ENCODE measurements around the gene AZIN2.

AZIN2 gene

DNA sequence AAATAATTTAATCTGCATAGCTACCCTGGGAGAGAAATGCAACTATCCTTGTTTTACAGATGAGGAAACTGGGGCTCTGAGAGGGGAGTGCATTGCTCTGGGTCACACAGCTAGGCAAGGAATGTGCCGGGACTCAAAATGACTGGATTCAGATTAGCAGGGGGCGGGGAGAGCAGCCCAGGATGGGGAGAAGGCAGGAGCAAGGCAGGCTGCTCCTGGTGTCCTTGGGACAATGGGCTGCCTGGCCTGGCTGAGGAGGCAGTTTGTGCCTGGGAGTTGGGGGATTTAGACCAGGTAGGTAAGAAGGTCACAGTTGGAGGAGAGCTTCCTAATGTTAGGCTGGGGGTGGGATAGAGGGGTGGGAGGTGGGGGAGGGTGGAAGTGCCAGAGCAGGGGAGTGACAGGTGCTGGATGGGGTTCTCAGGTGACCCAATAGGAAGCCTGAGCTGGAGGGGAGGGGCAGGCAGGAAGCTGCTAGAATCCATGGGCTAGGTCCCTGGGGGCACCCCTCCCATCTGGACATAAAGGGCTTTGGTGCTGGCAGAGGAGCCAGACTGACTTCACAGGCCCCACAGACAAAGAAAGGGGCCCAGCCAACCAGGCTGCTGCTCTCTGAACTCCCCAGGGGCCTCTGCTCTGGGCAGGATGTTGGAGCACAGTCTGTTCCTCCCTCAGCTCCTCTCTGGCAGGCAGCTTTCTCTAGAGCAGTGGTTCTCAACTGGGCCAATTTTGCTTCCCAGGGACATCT, 71.9 kb downstream of the AZIN2 start:
- peak; percentile 51 for DNase-seq (ENCODE audit: low read depth)

DNA sequence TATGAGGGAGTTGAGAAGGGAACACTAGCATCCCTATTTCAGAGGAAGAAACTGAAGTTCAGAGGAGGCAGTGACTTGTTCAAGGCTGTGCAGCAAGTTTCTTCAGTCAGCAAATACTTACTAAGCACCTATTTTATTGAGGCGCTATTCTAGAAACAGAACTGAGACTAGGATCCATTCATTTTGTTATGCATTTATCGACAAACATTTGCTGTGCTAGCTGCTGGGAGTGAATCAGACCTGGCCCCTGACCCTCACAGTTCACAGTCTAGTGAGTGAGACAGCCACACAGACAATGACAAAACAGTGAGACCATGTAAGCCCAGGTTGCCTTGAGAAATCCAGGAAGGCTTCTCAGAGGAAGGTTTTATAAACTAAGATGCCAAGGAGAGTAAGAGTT, 72.7 kb downstream of the AZIN2 start:
- DNase-seq (ENCODE audit: low read depth): no peak

GRCh38 chr1:33155877-33156538, 75.1 kb downstream of the AZIN2 start:
- DNase-seq (ENCODE audit: low read depth): no peak

DNA sequence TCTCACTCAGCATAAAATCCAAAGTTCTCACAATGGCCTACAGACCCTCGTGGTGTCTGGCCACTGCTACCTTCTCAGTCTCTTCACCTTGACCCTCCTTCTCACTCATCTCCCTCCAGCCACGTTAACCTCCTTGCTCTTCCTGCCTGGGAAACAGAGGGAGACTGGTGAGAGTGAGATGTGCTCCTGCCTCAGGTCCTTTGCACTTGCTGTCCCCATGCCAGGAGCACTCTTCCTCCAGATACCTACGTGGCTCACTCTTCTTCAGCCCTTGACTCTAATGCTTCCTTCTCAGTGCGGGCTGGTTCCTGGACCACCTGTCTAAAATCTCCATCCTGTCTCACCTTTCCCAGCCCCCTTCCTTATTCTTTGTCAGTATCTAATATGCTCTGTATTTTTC, 76.2 kb downstream of the AZIN2 start:
- DNase-seq (ENCODE audit: low read depth): no peak

GRCh38 chr1:33158366-33158765, 77.4 kb downstream of the AZIN2 start:
- DNase-seq (ENCODE audit: low read depth): no peak

DNA sequence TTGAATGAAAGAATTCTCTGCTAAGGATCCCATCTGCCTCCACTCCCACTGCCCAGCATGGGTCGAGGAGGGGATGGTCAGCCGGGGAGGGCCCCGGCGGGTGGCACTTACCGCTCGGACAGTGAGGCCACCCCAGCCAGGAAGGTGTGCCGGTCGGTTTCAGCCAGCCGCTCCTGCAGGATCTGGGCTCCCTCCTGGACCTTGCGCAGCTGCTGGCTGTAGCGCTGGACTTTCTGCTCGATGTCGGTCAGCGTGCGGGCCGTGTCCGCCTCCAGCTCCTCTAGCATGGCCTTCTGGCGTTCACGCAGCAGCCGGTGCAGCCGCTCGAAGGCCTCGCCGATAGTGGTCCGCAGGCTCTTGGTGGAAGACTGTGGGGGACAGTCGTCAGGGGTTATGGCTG, 78.6 kb downstream of the AZIN2 start:
- DNase-seq (ENCODE audit: low read depth): no peak

DNA sequence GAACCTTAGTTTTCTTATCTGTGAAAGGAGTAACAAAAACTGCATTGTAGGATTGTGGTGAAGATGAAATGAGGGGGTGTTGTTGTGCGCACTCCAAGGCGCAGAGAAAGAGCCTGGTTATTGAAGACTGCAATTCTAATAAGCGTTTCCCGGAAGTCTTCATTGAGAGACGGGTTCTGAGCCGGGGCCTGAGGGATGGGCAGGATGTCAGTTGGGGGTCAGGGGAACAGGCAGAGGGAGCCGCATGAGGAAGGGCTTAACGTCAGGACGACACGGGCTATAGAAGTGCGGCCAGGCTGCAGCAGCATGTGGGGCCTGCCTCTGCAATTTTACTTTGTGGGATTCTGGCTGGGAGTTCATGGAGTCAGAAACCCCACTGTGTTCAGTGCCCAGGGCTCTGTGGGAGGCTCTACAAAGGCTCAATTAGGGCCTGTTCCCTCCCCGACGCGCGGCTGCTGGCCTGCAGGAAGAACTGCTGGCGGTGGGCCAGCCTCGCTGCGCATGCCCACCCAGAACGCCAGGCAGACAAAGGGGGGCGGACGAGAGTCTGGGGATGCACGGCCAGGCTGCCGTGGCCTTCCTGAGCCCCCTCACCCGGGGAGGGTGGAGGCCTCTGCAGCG, 80.2 kb downstream of the AZIN2 start:
- DNase-seq (ENCODE audit: low read depth): no peak

- DNase-seq (ENCODE audit: low read depth): no peak
Observed at GRCh38 chr1:33162141-33162540, 81.2 kb downstream of the AZIN2 start.

GRCh38 chr1:33163621-33164519, 82.9 kb downstream of the AZIN2 start:
- DNase-seq (ENCODE audit: low read depth): no peak

DNA sequence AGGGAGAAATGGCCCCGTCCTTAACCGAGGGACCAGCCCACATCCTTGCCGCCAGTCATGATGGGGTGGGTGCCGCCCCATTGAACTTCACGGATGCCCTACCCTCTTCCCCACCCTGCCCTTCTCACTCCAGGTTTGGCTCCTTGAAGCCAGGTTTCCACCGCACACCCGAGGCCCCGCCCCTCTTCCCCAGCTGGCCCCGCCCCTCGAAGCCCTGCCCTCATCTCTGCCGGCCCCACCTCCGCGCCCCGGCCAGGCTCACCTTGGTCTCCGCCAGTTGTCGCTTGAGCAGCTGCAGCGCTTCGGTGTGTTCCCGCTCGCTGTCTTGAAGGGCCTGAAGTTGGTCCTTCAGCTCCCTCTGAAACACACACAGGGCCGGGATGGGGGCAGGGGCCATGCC, 84.3 kb downstream of the AZIN2 start:
- DNase-seq (ENCODE audit: low read depth): no peak

DNA sequence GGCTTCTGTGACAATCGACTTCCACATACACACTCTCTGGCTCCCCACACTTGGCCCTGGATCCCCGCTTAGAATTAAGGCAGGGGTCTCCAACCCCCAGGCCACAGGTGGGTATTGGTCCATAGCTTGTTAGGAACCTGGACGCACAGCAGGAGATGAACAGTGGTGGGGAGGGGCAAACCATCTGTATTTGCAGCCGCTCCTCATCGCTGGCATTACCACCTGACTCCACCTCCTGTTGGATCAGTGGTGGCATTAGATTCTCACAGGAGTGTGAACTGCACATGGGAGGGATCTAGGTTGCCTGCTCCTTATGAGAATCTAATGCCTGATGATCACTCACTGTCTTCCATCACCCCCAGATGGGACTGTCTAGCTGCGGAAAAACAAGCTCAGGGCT, 84.9 kb downstream of the AZIN2 start:
- DNase-seq (ENCODE audit: low read depth): no peak

DNA sequence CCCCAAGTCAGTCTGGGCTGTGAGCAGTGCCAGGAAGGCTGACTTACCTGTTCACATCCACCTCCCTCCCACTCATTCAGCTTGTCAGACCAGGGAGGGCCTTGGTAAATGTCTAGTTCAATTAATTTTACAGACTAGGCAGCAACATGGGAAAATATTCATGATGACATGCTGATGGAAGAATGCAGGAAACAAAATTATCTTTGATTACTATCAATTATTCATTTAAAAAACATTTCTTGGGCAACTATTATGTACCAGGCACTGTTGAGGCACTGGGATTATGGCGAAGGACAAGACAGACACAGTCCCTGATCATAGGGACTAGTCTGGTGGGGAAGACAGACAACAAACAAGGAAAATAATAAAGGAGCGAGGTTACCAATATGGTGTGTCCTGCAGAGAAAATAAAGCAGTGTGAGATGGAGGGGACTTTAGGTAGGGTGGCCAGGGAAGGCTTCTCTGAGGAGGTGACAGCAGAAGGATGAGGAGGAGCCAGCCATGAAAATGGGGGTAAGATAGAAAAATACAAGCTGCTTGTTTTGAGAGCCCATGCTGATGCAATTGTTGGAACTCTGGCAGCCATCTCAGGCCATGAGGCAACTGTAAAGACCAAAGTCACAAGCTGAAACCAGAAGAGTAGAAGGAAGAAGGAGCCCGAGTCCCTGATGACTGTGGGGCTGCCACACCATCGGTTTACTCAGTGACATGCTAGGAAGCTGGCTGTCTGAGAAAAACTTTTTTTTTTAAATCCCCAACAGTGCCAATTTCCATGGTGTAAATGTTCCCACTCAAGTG, 86.9 kb downstream of the AZIN2 start:
- DNase-seq (ENCODE audit: low read depth): no peak

GRCh38 chr1:33168556-33169289, 87.8 kb downstream of the AZIN2 start:
- no peak for DNase-seq (ENCODE audit: low read depth)

DNA sequence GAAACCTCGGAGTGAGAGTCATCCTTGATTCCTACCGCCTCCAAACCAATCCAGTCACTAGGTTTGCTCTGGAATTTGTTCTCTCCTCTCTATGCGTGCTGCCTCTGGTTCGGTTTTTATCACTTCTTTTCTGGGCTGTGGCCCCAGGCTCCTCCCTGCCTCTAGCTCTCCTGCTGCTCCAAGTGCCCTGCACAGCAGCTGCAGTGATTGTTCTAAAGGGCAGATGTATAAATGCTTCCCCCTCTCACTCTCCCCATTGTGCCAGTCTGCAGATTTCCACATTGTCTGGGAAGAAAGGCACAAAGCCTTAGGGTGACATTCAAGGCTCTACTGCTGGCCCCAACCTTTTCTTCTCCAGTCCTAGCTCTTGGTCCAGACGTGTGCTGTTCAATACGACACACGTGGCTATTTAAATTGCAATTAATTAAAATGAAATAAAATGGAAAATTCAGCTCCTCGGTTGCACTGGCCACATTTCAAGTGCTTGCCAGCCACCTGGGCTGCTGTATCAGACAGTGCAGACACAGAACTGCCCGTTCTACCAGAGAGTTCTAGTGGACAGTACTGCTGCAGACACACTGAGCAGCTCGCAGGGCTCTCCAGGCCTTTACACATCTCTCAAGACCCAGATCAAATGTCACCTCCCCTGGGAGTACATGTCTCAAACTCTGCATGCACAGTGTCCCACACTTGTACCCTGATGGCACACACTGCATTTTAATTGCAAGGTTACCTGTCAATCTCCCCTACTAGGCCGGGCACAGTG, 88.5 kb downstream of the AZIN2 start:
- no peak for DNase-seq (ENCODE audit: low read depth)

All from GM04503 (cell line).